Neural crest cell (in vitro differentiated cells): ENCODE results near the gene PRKCD. TPM values are rescaled to one million over a fixed set of nuclear protein-coding genes. Genes with fewer than 3 reads are reported as not detected.

Experiments used
- DNase-seq: peaks from one replicate; pipeline ENCODE4 v3.0.0; 2021; ENCODE audit warnings: low read depth, mixed read lengths, low spot score
- H3K27ac Mint-ChIP-seq: one replicate; pipeline ENCODE4 v1.8.0; 2021; ENCODE audit warnings: mild to moderate bottlenecking, mixed read lengths; ENCODE audit not compliant: unreplicated experiment
- H3K27me3 Mint-ChIP-seq: 2 replicates; pipeline ENCODE4 v1.8.0; 2021; ENCODE audit warnings: low read depth, mild to moderate bottlenecking, mixed read lengths
- H3K36me3 Mint-ChIP-seq: 2 replicates; pipeline ENCODE4 v1.8.0; 2021; ENCODE audit warnings: low read depth, mild to moderate bottlenecking, mixed read lengths
- H3K4me1 Mint-ChIP-seq: 2 replicates; pipeline ENCODE4 v1.8.0; 2021; ENCODE audit warnings: mixed read lengths
- H3K4me3 Mint-ChIP-seq: one replicate; pipeline ENCODE4 v1.8.0; 2021; ENCODE audit warnings: mild to moderate bottlenecking, mixed read lengths
- H3K9me3 Mint-ChIP-seq: 2 replicates; pipeline ENCODE4 v1.8.0; 2021; ENCODE audit warnings: mixed read lengths
- total RNA-seq: library from RNA; stranded (reverse); gene quantifications from 2 replicates; pipeline ENCODE4 v1.2.1, GENCODE V29; 2021
- TF ChIP-seq, protein P1 (sequence below): fragments of 200-600 bp; sonication (generic); conservative IDR thresholded peaks from 2 replicates; pipeline ENCODE4 v1.5.0; 2021; ENCODE audit warnings: antibody characterized with exemption, mild to moderate bottlenecking

The PRKCD gene
- total RNA-seq, 1 donor from 2014 or later = 10.8 TPM

DNA sequence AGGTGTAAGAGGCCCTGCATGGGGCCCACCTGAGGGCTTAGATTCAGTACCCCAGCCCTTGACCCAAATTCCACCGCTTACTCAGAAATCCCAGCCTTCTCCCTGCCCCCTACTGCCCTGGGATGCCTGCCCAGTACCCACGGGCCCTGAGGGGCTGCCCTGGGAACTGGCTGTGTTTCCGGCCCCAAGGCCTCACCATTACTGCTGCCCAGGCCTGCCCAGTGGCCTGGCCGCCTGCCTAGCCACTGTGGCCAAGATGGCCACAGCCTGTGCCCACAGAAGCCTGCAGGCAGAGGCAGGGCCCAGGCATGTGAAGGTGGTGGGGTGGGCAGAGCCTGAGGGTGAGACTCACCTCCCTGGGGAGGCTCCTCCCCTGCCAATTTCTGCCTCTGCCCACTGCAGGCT is 6.1 kb upstream of the PRKCD start:
- TF ChIP-seq, protein P1, sequence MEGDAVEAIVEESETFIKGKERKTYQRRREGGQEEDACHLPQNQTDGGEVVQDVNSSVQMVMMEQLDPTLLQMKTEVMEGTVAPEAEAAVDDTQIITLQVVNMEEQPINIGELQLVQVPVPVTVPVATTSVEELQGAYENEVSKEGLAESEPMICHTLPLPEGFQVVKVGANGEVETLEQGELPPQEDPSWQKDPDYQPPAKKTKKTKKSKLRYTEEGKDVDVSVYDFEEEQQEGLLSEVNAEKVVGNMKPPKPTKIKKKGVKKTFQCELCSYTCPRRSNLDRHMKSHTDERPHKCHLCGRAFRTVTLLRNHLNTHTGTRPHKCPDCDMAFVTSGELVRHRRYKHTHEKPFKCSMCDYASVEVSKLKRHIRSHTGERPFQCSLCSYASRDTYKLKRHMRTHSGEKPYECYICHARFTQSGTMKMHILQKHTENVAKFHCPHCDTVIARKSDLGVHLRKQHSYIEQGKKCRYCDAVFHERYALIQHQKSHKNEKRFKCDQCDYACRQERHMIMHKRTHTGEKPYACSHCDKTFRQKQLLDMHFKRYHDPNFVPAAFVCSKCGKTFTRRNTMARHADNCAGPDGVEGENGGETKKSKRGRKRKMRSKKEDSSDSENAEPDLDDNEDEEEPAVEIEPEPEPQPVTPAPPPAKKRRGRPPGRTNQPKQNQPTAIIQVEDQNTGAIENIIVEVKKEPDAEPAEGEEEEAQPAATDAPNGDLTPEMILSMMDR = no peak
- Mint-ChIP-seq H3K4me1 (no peaks in the 10 kb centered on the region), H3K27ac (no peak overlapping the region), H3K4me3 (no peak overlapping the region), H3K36me3 (no peaks in the 10 kb centered on the region), H3K27me3 (peaks cover 26% of the 10 kb centered on the region), H3K9me3 (no peaks in the 10 kb centered on the region)
- DNase-seq = no peak

DNA sequence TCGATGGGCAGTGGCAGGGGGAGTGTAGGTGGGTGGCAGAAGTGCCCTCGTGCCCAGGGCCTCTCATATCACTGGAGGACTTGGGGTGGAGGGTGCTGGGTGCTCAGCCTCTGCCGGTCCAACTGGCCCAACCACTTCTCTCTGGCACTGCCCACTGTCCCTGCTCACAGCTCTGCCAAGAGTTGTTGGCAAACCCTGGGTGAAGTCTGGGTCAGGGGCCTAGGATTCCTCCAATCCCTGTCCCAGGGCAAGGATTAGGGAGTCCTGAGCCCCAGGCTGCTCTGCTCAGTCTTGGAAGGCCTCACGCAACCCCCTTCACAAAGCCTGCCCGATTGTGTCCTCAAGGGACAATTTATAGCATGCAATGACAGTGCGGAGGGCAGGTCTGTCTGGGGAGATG is 5.2 kb upstream of the PRKCD start:
- Mint-ChIP-seq H3K27me3 (peaks cover 33% of the 10 kb centered on the region), H3K4me3 (no peak overlapping the region)
- TF ChIP-seq, protein P1 = no peak

DNA sequence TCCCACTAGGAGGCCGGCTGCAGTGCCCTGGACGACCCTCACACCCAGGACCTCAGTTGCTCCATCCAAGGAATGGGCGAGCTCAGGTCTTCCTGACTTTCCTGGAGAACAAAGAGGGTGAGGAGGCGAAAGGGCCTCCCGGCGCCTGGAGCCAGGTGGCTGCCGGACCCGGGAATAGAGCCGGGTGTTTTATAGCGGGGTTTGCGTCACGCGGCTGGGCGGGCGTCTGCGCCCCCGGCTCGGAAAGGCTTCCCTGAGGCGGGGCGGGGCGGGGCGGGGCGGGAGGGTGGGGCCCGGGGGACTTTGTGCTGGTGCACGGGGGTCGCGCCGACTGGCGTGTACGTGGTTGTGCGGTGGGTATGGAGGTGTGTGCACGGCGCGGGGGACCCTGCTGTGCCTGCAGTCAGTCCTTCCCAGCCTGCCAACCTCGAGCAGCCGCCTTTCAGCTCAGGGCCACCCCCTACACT is 4.6 kb upstream of the PRKCD start:
- Mint-ChIP-seq H3K36me3 (no peaks in the 10 kb centered on the region), H3K27me3 (peaks cover 35% of the 10 kb centered on the region), H3K4me3 (no peak overlapping the region), H3K27ac (no peak overlapping the region), H3K4me1 (peaks cover 6% of the 10 kb centered on the region), H3K9me3 (no peaks in the 10 kb centered on the region)
- no peak for DNase-seq
- TF ChIP-seq, protein P1 = no peak

More for the DNA sequence above, 5.2 kb upstream of the PRKCD start:
- no peaks in the 10 kb centered on the region for H3K9me3 Mint-ChIP-seq
- H3K4me1 Mint-ChIP-seq = peaks cover 6% of the 10 kb centered on the region
- no peaks in the 10 kb centered on the region for H3K36me3 Mint-ChIP-seq
- H3K27ac Mint-ChIP-seq = peak overlapping the region; percentile 35
- DNase-seq = no peak

DNA sequence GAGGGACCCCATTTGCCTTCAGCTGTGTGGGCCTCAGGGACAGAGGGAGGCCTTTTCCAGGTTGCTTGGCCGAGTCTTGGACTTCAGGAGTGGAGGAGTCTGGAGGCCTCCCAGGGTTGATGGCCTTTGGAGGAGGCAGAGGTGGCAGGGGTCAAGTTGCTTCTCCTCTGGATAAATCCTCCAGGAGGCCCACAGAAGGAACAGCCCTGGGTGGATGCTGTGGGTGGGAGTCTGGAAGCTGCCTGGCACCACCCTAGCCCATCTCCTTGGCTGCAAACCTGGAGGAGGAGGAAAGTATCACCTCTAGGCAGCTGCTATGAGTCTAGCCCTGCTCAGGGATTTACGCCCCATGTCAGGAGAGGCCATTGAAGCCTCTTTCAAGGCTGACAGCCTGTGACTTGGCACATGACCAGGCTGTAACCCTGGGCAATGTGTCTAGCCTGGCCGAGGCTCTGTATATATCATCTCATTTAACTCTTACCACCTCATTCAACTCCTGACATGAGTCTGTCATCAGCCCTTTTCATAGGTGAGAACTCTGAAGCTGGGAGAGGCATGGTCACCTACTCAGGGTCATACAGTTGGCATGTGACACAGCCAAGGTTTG is 2.9 kb upstream of the PRKCD start:
- Mint-ChIP-seq H3K27me3 (peaks cover 44% of the 10 kb centered on the region), H3K4me1 (peaks cover 15% of the 10 kb centered on the region), H3K9me3 (no peaks in the 10 kb centered on the region), H3K4me3 (peak overlapping the region; percentile 31), H3K27ac (no peak overlapping the region), H3K36me3 (no peaks in the 10 kb centered on the region)
- no peak for DNase-seq
- TF ChIP-seq, protein P1 = no peak

DNA sequence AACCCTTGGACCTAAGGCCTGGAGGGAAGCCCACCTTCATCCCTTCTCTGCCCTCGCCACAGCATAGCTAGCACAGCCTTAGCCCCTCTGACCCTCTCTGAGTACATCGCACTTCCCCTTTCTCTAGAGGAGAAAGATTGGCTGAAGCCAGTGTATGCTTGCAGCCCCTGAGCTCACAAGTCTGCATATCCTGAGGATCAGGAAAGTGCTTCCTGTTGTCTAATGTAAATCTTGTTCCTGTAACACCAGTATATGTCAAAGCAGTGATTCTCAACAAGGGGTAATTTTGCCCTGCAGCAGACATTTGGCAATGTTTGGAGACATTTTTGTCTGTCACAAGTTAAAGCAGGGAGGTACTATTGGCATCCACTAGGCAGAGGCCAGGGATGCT is 2.2 kb upstream of the PRKCD start:
- Mint-ChIP-seq H3K27me3 (peaks cover 44% of the 10 kb centered on the region), H3K4me1 (peaks cover 22% of the 10 kb centered on the region), H3K27ac (no peak overlapping the region), H3K4me3 (peak overlapping the region; percentile 65), H3K36me3 (no peaks in the 10 kb centered on the region), H3K9me3 (no peaks in the 10 kb centered on the region)
- DNase-seq = no peak
- TF ChIP-seq, protein P1 = no peak
